H1 (cell line): Measurements from ENCODE around the gene COL21A1. TPM values are rescaled to one million over a fixed set of nuclear protein-coding genes. Genes with fewer than 3 reads are reported as not detected.

Experiments used
- CTCF ChIA-PET: fragments of 300-600 bp; sonication (Branson Sonifier 250); formaldehyde crosslinking; loops from one replicate; lab custom pipeline; 2021; ENCODE audit not compliant: partially characterized antibody; lab: Charles Lee
- POLR2A ChIA-PET: fragments of 300-600 bp; sonication (Branson Sonifier 250); formaldehyde crosslinking; loops from one replicate; lab custom pipeline; 2021; ENCODE audit warnings: inconsistent platforms; ENCODE audit not compliant: partially characterized antibody; lab: Charles Lee
- DNase-seq, 2 experiments: peaks; one replicate each; pipeline versions ENCODE4 v3.0.0 to v3.0.0-alpha.2; 2010 to 2022; ENCODE audit warnings: low spot score in 2 of 2, low read depth in 1 of 2, mixed read lengths in 1 of 2
- FAIRE-seq: peaks from 2 replicates; lab custom pipeline; 2011; peaks lifted over from hg19 to GRCh38; lab: Jason Lieb, UNC
- H2AFZ ChIP-seq: 2 replicates; pipeline ENCODE4 v1.8.1; 2012; ENCODE audit warnings: low read length, inconsistent platforms
- H2AK5ac ChIP-seq: 2 replicates; pipeline ENCODE4 v1.6.1; 2013; ENCODE audit warnings: low read depth, low read length
- H2BK120ac ChIP-seq: replicated peaks from 2 replicates; pipeline ENCODE3; 2013; ENCODE audit warnings: low read depth, low read length, inconsistent platforms
- H2BK12ac ChIP-seq: 2 replicates; pipeline ENCODE4 v1.6.1; 2013; ENCODE audit warnings: low read depth, low read length
- H2BK15ac ChIP-seq: 2 replicates; pipeline ENCODE4 v1.6.1; 2013; ENCODE audit warnings: low read length
- H2BK20ac ChIP-seq: 2 replicates; pipeline ENCODE4 v1.6.1; 2013; ENCODE audit warnings: low read length
- H2BK5ac ChIP-seq: 2 replicates; pipeline ENCODE4 v1.6.1; 2013; ENCODE audit warnings: low read depth, low read length
- H3K14ac ChIP-seq: 2 replicates; pipeline ENCODE4 v1.6.1; 2013; ENCODE audit warnings: inconsistent platforms; ENCODE audit not compliant: insufficient read length
- H3K18ac ChIP-seq: 2 replicates; pipeline ENCODE4 v1.6.1; 2013; ENCODE audit warnings: low read length; ENCODE audit errors: extremely low read depth
- H3K23ac ChIP-seq: 2 replicates; pipeline ENCODE4 v1.6.1; 2013; ENCODE audit warnings: inconsistent platforms; ENCODE audit not compliant: insufficient read length
- H3K23me2 ChIP-seq: 2 replicates; pipeline ENCODE4 v1.6.1; 2013; ENCODE audit warnings: low read depth, low read length
- H3K27ac ChIP-seq: 2 replicates; pipeline ENCODE4 v1.6.1; 2011; ENCODE audit warnings: low read depth, low read length, inconsistent platforms
- H3K27me3 ChIP-seq, 4 experiments: replicated peaks in 1 of 4; 1 replicate in 1 of 4; 2 replicates in 3 of 4; pipeline versions ENCODE4 v1.6.1 to v1.8.1; 2011 to 2013; ENCODE audit warnings: low read length in 3 of 4, mild to moderate bottlenecking in 3 of 4, inconsistent platforms in 2 of 4, mixed read lengths in 2 of 4, moderate library complexity in 1 of 4; ENCODE audit not compliant: control insufficient read depth in 3 of 4, insufficient read depth in 3 of 4; ENCODE audit errors: extremely low read depth in 1 of 4
- H3K36me3 ChIP-seq, 4 experiments: 2 replicates each; pipeline versions ENCODE4 v1.6.1 to v1.8.1; 2011 to 2013; ENCODE audit warnings: mild to moderate bottlenecking in 4 of 4, low read length in 3 of 4, moderate library complexity in 2 of 4, control low read depth in 1 of 4, inconsistent platforms in 1 of 4; ENCODE audit not compliant: insufficient read depth in 4 of 4, control insufficient read depth in 2 of 4
- H3K4ac ChIP-seq: replicated peaks from 2 replicates; pipeline ENCODE3; 2013; ENCODE audit warnings: low read length, low read depth, mixed read lengths, inconsistent platforms; ENCODE audit not compliant: insufficient read length
- H3K4me1 ChIP-seq, 4 experiments: replicated peaks in 1 of 4; 1 replicate in 1 of 4; 2 replicates in 3 of 4; pipeline versions ENCODE4 v1.6.1 to v1.8.1; 2011 to 2013; ENCODE audit warnings: low read length in 3 of 4, inconsistent platforms in 2 of 4, mixed read lengths in 1 of 4; ENCODE audit not compliant: insufficient read depth in 4 of 4, control insufficient read depth in 3 of 4
- H3K4me2 ChIP-seq, 2 experiments: 2 replicates each; pipeline versions ENCODE4 v1.6.1 to v1.8.1; 2011 to 2013; ENCODE audit warnings: low read depth in 2 of 2, low read length in 2 of 2, control low read depth in 1 of 2, inconsistent platforms in 1 of 2, mild to moderate bottlenecking in 1 of 2; ENCODE audit not compliant: insufficient read depth in 1 of 2
- H3K4me3 ChIP-seq, 4 experiments: fragments of 200-600, 300-600 bp in 1 of 4; sonication (generic), shearing (Covaris generic), sonication (Bioruptor Twin) in 1 of 4; 2 replicates each; pipeline versions ENCODE4 v1.5.1 to v1.8.1; 2011 to 2016; ENCODE audit warnings: low read length in 4 of 4, low read depth in 3 of 4, control low read depth in 2 of 4, inconsistent platforms in 2 of 4, mild to moderate bottlenecking in 2 of 4, mixed read lengths in 1 of 4, moderate library complexity in 1 of 4; ENCODE audit not compliant: insufficient read depth in 2 of 4; ENCODE audit errors: extremely low read depth in 1 of 4
- H3K56ac ChIP-seq: replicated peaks from 2 replicates; pipeline ENCODE3; 2013; ENCODE audit warnings: low read depth, mild to moderate bottlenecking, mixed read lengths, low read length, inconsistent platforms; ENCODE audit not compliant: insufficient read length
- H3K79me1 ChIP-seq: 2 replicates; pipeline ENCODE4 v1.6.1; 2013; ENCODE audit warnings: low read depth, low read length, control low read depth
- H3K79me2 ChIP-seq, 2 experiments: 2 replicates each; pipeline versions ENCODE4 v1.6.1 to v1.8.1; 2012 to 2013; ENCODE audit warnings: low read length in 2 of 2, mild to moderate bottlenecking in 2 of 2, inconsistent platforms in 1 of 2; ENCODE audit not compliant: insufficient read depth in 2 of 2, control insufficient read depth in 1 of 2
- H3K9ac ChIP-seq, 4 experiments: replicated peaks in 1 of 4; 1 replicate in 1 of 4; 2 replicates in 3 of 4; pipeline versions ENCODE4 v1.6.1 to v1.8.1; 2011 to 2013; ENCODE audit warnings: low read depth in 3 of 4, low read length in 3 of 4, control low read depth in 2 of 4, mild to moderate bottlenecking in 2 of 4, moderate library complexity in 2 of 4, inconsistent platforms in 1 of 4; ENCODE audit errors: extremely low read depth in 1 of 4
- H3K9me3 ChIP-seq, 2 experiments: 2 replicates each; pipeline versions ENCODE4 v1.6.1 to v1.8.1; 2012 to 2013; ENCODE audit warnings: mild to moderate bottlenecking in 2 of 2, moderate library complexity in 2 of 2, control low read depth in 1 of 2, inconsistent platforms in 1 of 2, low read depth in 1 of 2, low read length in 1 of 2, mixed read lengths in 1 of 2; ENCODE audit not compliant: insufficient read depth in 2 of 2
- H4K20me1 ChIP-seq, 2 experiments: replicated peaks in 1 of 2; 2 replicates each; pipeline versions ENCODE3 to v1.8.1; 2011 to 2013; ENCODE audit warnings: inconsistent platforms in 2 of 2, low read length in 2 of 2, mild to moderate bottlenecking in 1 of 2; ENCODE audit not compliant: insufficient read depth in 2 of 2, control insufficient read depth in 1 of 2
- H4K5ac ChIP-seq: 2 replicates; pipeline ENCODE4 v1.6.1; 2013; ENCODE audit warnings: low read length, low read depth, mixed read lengths, inconsistent platforms; ENCODE audit not compliant: insufficient read length
- H4K8ac ChIP-seq: 2 replicates; pipeline ENCODE4 v1.8.0; 2013; ENCODE audit warnings: mild to moderate bottlenecking, moderate library complexity, low read length, inconsistent platforms; ENCODE audit not compliant: insufficient read depth; ENCODE audit errors: extremely low read depth
- H4K91ac ChIP-seq: replicated peaks from 2 replicates; pipeline ENCODE3; 2013; ENCODE audit warnings: low read length, mixed read lengths, inconsistent platforms; ENCODE audit not compliant: insufficient read length
- CEBPB ChIP-seq: IDR thresholded peaks from 2 replicates; pipeline ENCODE4 v1.6.1; 2012; ENCODE audit warnings: low read depth, low read length
- CHD1 ChIP-seq: IDR thresholded peaks from 2 replicates; pipeline ENCODE4 v1.6.1; 2012; ENCODE audit warnings: low read depth, low read length, improper control_type of control experiment
- CTBP2 ChIP-seq: IDR thresholded peaks from 2 replicates; pipeline ENCODE4 v1.7.0; 2011; ENCODE audit warnings: borderline replicate concordance, mild to moderate bottlenecking, moderate library complexity, mixed read lengths, low read length; ENCODE audit not compliant: insufficient read depth, insufficient read length
- E2F6 ChIP-seq: IDR thresholded peaks from 2 replicates; pipeline ENCODE4 v1.6.1; 2012; ENCODE audit warnings: inconsistent platforms
- FOSL1 ChIP-seq: IDR thresholded peaks from 2 replicates; pipeline ENCODE4 v1.6.1; 2011; ENCODE audit warnings: mild to moderate bottlenecking, low read depth, low read length, moderate library complexity; ENCODE audit not compliant: insufficient read depth
- GABPA ChIP-seq: IDR thresholded peaks from 2 replicates; pipeline ENCODE4 v1.6.1; 2011; ENCODE audit warnings: mild to moderate bottlenecking, low read length, moderate library complexity, borderline replicate concordance; ENCODE audit not compliant: insufficient read depth
- GTF2F1 ChIP-seq: IDR thresholded peaks from 2 replicates; pipeline ENCODE4 v1.6.1; 2012; ENCODE audit warnings: low read depth, low read length, improper control_type of control experiment, borderline replicate concordance
- HDAC2 ChIP-seq, 2 experiments: fragments of 300-600 bp in 1 of 2; sonication (generic) in 1 of 2; IDR thresholded peaks; 2 replicates each; pipeline ENCODE4 v1.6.1; 2011 to 2012; ENCODE audit warnings: low read depth in 2 of 2, low read length in 2 of 2, mild to moderate bottlenecking in 2 of 2, moderate library complexity in 2 of 2, borderline replicate concordance in 1 of 2, inconsistent platforms in 1 of 2
- HDAC6 ChIP-seq: IDR thresholded peaks from one replicate; pipeline ENCODE4 v1.7.1; 2012; ENCODE audit warnings: low read depth, mild to moderate bottlenecking, inconsistent platforms, low read length, moderate library complexity
- KDM1A ChIP-seq: fragments of 200-600, 300-600 bp; sonication (generic); IDR thresholded peaks from 2 replicates; pipeline ENCODE4 v1.7.1; 2016; ENCODE audit warnings: mild to moderate bottlenecking, low read length, borderline replicate concordance
- POLR2A ChIP-seq, 2 experiments: IDR thresholded peaks; 1 replicate in 1 of 2; 2 replicates in 1 of 2; pipeline ENCODE4 v1.6.1; 2011; ENCODE audit warnings: low read depth in 2 of 2, low read length in 2 of 2, mild to moderate bottlenecking in 2 of 2; ENCODE audit errors: control extremely low read depth in 1 of 2
- TAF7 ChIP-seq: optimal IDR thresholded peaks from 2 replicates; pipeline ENCODE3; 2011; ENCODE audit warnings: low read depth, mild to moderate bottlenecking, inconsistent platforms, low read length, moderate library complexity, borderline replicate concordance
- TBP ChIP-seq: IDR thresholded peaks from 2 replicates; pipeline ENCODE4 v1.6.1; 2011; ENCODE audit warnings: low read depth, low read length, improper control_type of control experiment
- WGBS, 2 experiments: shearing (Covaris generic) in 1 of 2; methylation state at CpG; one replicate each; pipeline versions ENCODE4 v1.1.6 to v1.1.7; 2013 to 2015; ENCODE audit warnings: low lambda C conversion rate in 2 of 2, mixed read lengths in 2 of 2, inconsistent platforms in 1 of 2, low coverage in 1 of 2, missing lambda C conversion rate in 1 of 2; ENCODE audit not compliant: insufficient replicate concordance in 2 of 2, insufficient coverage in 1 of 2, insufficient read length in 1 of 2; ENCODE audit errors: extremely low coverage in 1 of 2, missing lambda C conversion rate in 1 of 2; 5-methylcytosine and 5-hydroxymethylcytosine counted together
- polyA plus RNA-seq, 7 experiments: library from polyadenylated mRNA; depleted of rRNA in 3 of 7; stranded (reverse) in 5 of 7; unstranded in 2 of 7; fragments of >200 nt in 5 of 7; fragments of 200-250 nt in 2 of 7; gene quantifications; 1 replicate in 5 of 7; 2 replicates in 1 of 7; 4 replicates in 1 of 7; pipeline versions ENCODE4 v1.2.1 to v1.2.3, GENCODE V29; 2011 to 2013; ENCODE audit warnings: missing spikeins in 2 of 7, mixed read lengths in 2 of 7
- total RNA-seq: library from RNA; stranded (reverse); fragmentation: NEBNext Ultra II Directional; extraction: Animal tissue kit (Norgen Biotek cat#: 25700); gene quantifications from 2 replicates; pipeline ENCODE4 v1.2.1, GENCODE V29; 2021

The COL21A1 gene
- total and polyA plus RNA-seq, 2 of the 8 experiments (the other 6 are each of a cell fraction or from before 2014, with no cell fraction given) = 1.6 to 3.4 TPM

- Histone ChIP-seq H2BK20ac (no peak overlapping the region), H2AFZ (no peak overlapping the region), H3K23ac (no peak overlapping the region), H2AK5ac (no peak overlapping the region), H3K23me2 (no peaks in the 10 kb centered on the region; the same call in 1 of the 2 replicates), H3K14ac (no peak overlapping the region), H3K18ac (no peak overlapping the region), H3K9ac (no peak overlapping the region), H4K91ac (no peak overlapping the region), H4K5ac (no peak overlapping the region), H2BK15ac (no peak overlapping the region), H3K56ac (no peak overlapping the region), H2BK12ac (no peak overlapping the region), H3K4me2 (no peak overlapping the region), H3K4me1 (no peaks in the 10 kb centered on the region), H4K8ac (no peak overlapping the region), H3K4ac (no peak overlapping the region), H3K27ac (no peak overlapping the region), H2BK120ac (no peak overlapping the region), H3K27me3 (no peaks in the 10 kb centered on the region), H3K9me3 (no peaks in the 10 kb centered on the region), H3K4me3 (no peak overlapping the region), H4K20me1 (no peaks in the 10 kb centered on the region), H3K79me1 (no peaks in the 10 kb centered on the region), H3K79me2 (no peaks in the 10 kb centered on the region), H2BK5ac (no peak overlapping the region), H3K36me3 (no peaks in the 10 kb centered on the region)
- CTCF ChIA-PET = interaction anchor here (1.1 to 1.7 kb wide), 2 partner anchors 10 kb away, joined by 3 to 4 read pairs; no protein-coding TSS in a partner anchor
- POLR2A ChIA-PET = no interaction called here
- 86% methylated on average over 3 of the region's 3 CpGs; no CpG with 5 or more reads in 1 of the 2 experiments for WGBS, 2 experiments
- DNase-seq (no peak), FAIRE-seq (no peak)
- TF ChIP-seq FOSL1 (no peak), TBP (no peak), GTF2F1 (no peak), HDAC6 (no peak), CHD1 (no peak), HDAC2 (IDR thresholded peaks at IDR 0.05; ENCODE audit: borderline replicate concordance in 1 of 2, low read depth in 2 of 2, low read length in 2 of 2) (no peak), POLR2A (IDR thresholded peaks at IDR 0.05; ENCODE audit: control extremely low read depth in 1 of 2, low read depth in 2 of 2, low read length in 2 of 2) (no peak), CTBP2 (no peak), TAF7 (no peak), GABPA (no peak), KDM1A (no peak), E2F6 (no peak), CEBPB (no peak)
Observed at GRCh38 chr6:56050530-56051201, 196.7 kb downstream of the COL21A1 start.
